Breast epithelium (tissue), 4 donors: ENCODE data around the gene GTF2H4. TPM values are rescaled to one million over a fixed set of nuclear protein-coding genes. Genes with fewer than 3 reads are reported as not detected.

Source experiments
- DNase-seq, 2 donors: peaks; one replicate each; pipeline ENCODE4 v3.0.0-alpha.2; 2019; ENCODE audit warnings: low spot score in 2 of 2
- H3K27ac ChIP-seq, 2 donors: fragments of 200-600 bp; sonication (generic) in 1 of 2; one replicate each; pipeline ENCODE4 v1.5.1; 2016 to 2019; ENCODE audit warnings: mild to moderate bottlenecking in 1 of 2
- H3K27me3 ChIP-seq, 2 donors: fragments of 200-600 bp; sonication (generic) in 1 of 2; one replicate each; pipeline versions ENCODE4 v1.5.1 to v1.6.0; 2017 to 2019; ENCODE audit warnings: control low read depth in 1 of 2, mild to moderate bottlenecking in 1 of 2
- H3K36me3 ChIP-seq: fragments of 200-600 bp; one replicate; pipeline ENCODE4 v1.5.1; 2019
- H3K4me1 ChIP-seq, 2 donors: fragments of 200-600 bp; sonication (generic); one replicate each; pipeline ENCODE4 v1.5.1; 2016 to 2019; ENCODE audit warnings: control low read depth in 1 of 2
- H3K4me3 ChIP-seq, 3 donors: fragments of 200-600 bp; sonication (generic); 1 replicate in 2 of 3; 2 replicates in 1 of 3; pipeline ENCODE4 v1.5.1; 2016 to 2019; ENCODE audit warnings: mild to moderate bottlenecking in 3 of 3, moderate library complexity in 2 of 3
- H3K9me3 ChIP-seq, 2 donors: fragments of 200-600 bp; sonication (generic) in 1 of 2; one replicate each; pipeline ENCODE4 v1.5.1; 2016 to 2019; ENCODE audit warnings: control low read depth in 1 of 2
- POLR2A ChIP-seq: fragments of 450-650 bp; IDR thresholded peaks from one replicate; pipeline ENCODE4 v1.6.1; 2016; ENCODE audit warnings: antibody characterized with exemption, mild to moderate bottlenecking, moderate library complexity
- POLR2AphosphoS5 ChIP-seq, 3 donors: sonication (generic); formaldehyde crosslinking; IDR thresholded peaks; one replicate each; pipeline ENCODE4 v1.6.1; 2017; ENCODE audit warnings: antibody characterized with exemption in 3 of 3
- intact Hi-C: fragments of 100-400 bp; cut with DNase I; formaldehyde crosslinking; loops from one replicate; pipeline ENCODE4 v1.15.1; 2023; ENCODE audit warnings: low total_unique reads
- total RNA-seq, 3 donors: library from RNA; depleted of rRNA; stranded (reverse); fragments of >200 nt; gene quantifications; one replicate each; pipeline ENCODE4 v1.1.0, GENCODE V29; 2016
- TF ChIP-seq, protein P1 (sequence below), 3 donors: fragments of 450-650 bp; IDR thresholded peaks; one replicate each; pipeline ENCODE4 v1.5.1; 2016 to 2017; ENCODE audit warnings: antibody characterized with exemption in 3 of 3, mild to moderate bottlenecking in 3 of 3, moderate library complexity in 3 of 3

Gene GTF2H4
- total RNA-seq, 3 donors from 2014 or later = 10.4 to 13.4 (median 11.1) TPM

DNA sequence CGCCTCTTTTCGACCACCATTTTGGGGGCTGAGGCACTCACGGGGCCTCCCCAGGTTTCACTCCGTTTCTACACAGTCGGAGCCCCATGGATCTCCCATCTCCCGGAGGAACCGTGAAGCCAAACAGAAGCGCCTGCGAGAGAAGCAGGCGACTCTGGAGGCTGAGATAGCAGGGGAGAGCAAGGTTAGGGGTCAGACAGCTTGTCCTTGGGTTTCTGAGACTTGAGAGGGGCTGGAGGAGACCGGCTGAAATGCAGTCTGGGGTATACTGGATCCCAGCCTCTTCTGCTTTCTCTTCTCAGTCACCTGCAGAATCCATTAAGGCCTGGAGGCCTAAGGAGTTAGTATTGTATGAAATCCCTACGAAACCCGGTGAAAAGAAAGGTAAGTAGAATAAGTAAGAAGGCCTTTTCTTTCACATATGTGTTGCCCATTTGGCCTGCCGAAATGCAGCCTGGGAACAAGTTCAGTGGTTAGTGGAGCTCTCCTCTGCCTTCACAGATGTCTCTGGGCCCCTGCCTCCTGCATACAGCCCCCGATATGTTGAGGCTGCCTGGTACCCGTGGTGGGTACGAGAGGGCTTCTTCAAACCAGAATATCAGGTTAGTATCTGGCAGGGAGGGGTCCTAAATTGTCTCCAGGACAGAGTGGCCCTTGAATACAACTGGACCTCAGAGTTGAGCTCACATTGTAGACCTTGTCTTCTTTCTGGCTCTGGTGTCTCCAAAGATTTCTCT, 7.0 kb downstream of the GTF2H4 start:
- Histone ChIP-seq H3K27ac (peak overlapping the region; percentile 93 to 96), H3K4me1 (peaks cover 3 to 12% of the 10 kb centered on the region in 2 donors), H3K9me3 (no peaks in the 10 kb centered on the region), H3K36me3 (no peaks in the 10 kb centered on the region), H3K27me3 (no peaks in the 10 kb centered on the region), H3K4me3 (peak overlapping the region; percentile 51 to 77 (median 66))
- no peak for DNase-seq
- TF ChIP-seq POLR2AphosphoS5 (IDR thresholded peaks at IDR 0.05) = no peak
- TF ChIP-seq POLR2A = no peak
- TF ChIP-seq, protein P1, sequence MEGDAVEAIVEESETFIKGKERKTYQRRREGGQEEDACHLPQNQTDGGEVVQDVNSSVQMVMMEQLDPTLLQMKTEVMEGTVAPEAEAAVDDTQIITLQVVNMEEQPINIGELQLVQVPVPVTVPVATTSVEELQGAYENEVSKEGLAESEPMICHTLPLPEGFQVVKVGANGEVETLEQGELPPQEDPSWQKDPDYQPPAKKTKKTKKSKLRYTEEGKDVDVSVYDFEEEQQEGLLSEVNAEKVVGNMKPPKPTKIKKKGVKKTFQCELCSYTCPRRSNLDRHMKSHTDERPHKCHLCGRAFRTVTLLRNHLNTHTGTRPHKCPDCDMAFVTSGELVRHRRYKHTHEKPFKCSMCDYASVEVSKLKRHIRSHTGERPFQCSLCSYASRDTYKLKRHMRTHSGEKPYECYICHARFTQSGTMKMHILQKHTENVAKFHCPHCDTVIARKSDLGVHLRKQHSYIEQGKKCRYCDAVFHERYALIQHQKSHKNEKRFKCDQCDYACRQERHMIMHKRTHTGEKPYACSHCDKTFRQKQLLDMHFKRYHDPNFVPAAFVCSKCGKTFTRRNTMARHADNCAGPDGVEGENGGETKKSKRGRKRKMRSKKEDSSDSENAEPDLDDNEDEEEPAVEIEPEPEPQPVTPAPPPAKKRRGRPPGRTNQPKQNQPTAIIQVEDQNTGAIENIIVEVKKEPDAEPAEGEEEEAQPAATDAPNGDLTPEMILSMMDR (IDR thresholded peaks at IDR 0.05) = no peak
- intact Hi-C loops = loop anchor here (10.0 kb wide), 1 partner anchor 160 kb away; no protein-coding TSS in a partner anchor

DNA sequence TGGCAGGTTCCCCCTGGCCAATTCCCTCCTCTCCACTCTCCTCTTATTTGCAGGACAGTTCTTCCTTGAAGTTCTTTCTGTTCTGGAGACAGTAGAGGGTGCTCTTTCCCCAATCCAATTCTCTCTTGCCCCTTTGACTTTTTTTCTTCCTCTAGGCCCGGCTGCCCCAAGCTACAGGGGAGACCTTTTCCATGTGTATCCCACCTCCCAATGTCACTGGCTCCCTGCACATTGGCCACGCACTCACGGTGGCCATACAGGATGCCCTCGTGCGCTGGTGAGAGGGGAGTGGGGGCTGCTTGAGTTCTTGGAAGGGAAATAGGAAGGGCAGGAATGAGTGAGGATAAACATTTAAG, 7.6 kb downstream of the GTF2H4 start:
- intact Hi-C loops = loop anchor here (10.0 kb wide), 1 partner anchor 159 kb away; no protein-coding TSS in a partner anchor
- no peak overlapping the region for H3K4me3 ChIP-seq
- H3K27ac ChIP-seq = peak overlapping the region; percentile 93 to 96
- no peak for DNase-seq
- no peak for TF ChIP-seq POLR2A
- TF ChIP-seq, protein P1 (IDR thresholded peaks at IDR 0.05) = peak; percentile 45 to 67 (median 53)
- peak in 1 of 3 donors; percentile 39 for TF ChIP-seq POLR2AphosphoS5 (IDR thresholded peaks at IDR 0.05)
- H3K27me3 ChIP-seq = no peaks in the 10 kb centered on the region
- H3K9me3 ChIP-seq = no peaks in the 10 kb centered on the region
- peaks cover 3 to 12% of the 10 kb centered on the region in 2 donors for H3K4me1 ChIP-seq
- no peaks in the 10 kb centered on the region for H3K36me3 ChIP-seq

DNA sequence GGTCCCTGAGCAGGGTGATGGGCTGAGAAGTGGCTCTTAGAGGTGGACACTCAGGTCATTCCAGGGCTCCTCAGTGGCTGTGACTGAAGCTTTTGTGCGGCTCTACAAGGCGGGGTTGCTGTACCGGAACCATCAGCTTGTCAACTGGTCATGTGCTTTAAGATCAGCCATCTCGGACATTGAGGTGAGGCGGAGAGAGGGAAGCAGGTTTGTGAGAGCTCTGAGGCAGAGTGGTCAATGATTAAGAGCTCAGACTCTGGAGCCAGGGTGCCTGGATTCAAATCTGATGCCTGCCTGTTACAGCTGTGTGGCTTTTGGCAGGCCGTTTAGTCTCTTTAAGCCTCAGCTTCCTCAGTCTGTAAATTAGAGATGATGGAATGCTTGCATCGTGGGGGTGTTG, 9.0 kb downstream of the GTF2H4 start:
- Histone ChIP-seq H3K27me3 (no peaks in the 10 kb centered on the region), H3K9me3 (no peaks in the 10 kb centered on the region), H3K36me3 (no peaks in the 10 kb centered on the region), H3K4me3 (no peak overlapping the region), H3K4me1 (peaks cover 3 to 12% of the 10 kb centered on the region in 2 donors), H3K27ac (no peak overlapping the region)
- DNase-seq = no peak
- intact Hi-C loops = loop anchor here (10.0 kb wide), 1 partner anchor 158 kb away; no protein-coding TSS in a partner anchor
- TF ChIP-seq POLR2AphosphoS5 (IDR thresholded peaks at IDR 0.05) (no peak), POLR2A (no peak)
- TF ChIP-seq, protein P1 (IDR thresholded peaks at IDR 0.05) = no peak

DNA sequence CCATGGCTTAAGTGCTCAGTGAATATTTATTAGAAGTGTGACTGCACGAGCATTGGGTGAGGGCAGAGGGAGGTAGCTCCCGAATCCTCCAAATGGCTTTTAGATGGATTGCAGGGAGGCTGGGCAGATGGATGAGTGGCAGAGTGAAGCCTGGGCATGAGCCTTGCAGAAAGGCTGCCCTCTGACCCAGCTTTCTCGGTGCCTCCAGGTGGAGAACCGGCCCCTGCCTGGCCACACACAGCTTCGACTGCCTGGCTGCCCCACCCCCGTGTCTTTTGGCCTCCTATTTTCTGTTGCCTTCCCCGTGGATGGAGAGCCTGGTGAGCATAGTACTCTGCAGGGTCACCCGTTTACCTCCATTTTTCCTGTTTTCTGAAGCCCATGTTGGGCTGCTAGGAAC, 9.5 kb downstream of the GTF2H4 start:
- no peak for TF ChIP-seq POLR2AphosphoS5 (IDR thresholded peaks at IDR 0.05)
- TF ChIP-seq, protein P1 (IDR thresholded peaks at IDR 0.05) = no peak
- TF ChIP-seq POLR2A = no peak
- intact Hi-C loops = loop anchor here (10.0 kb wide), 1 partner anchor 157 kb away; no protein-coding TSS in a partner anchor
- no peaks in the 10 kb centered on the region for H3K27me3 ChIP-seq
- H3K36me3 ChIP-seq = peaks cover 3% of the 10 kb centered on the region
- no peak overlapping the region for H3K4me3 ChIP-seq
- H3K27ac ChIP-seq = no peak overlapping the region
- DNase-seq = no peak
- peaks cover 3 to 12% of the 10 kb centered on the region in 2 donors for H3K4me1 ChIP-seq
- no peaks in the 10 kb centered on the region for H3K9me3 ChIP-seq

- peaks cover 0 to 12% of the 10 kb centered on the region in 2 donors for H3K4me1 ChIP-seq
- no peak overlapping the region for H3K4me3 ChIP-seq
- TF ChIP-seq, protein P1 (IDR thresholded peaks at IDR 0.05) = no peak
- TF ChIP-seq POLR2AphosphoS5 (IDR thresholded peaks at IDR 0.05) = no peak
- TF ChIP-seq POLR2A = no peak
- peaks cover 6% of the 10 kb centered on the region for H3K36me3 ChIP-seq
- H3K9me3 ChIP-seq = no peaks in the 10 kb centered on the region
- no peak for DNase-seq
- H3K27ac ChIP-seq = no peak overlapping the region
- intact Hi-C loops = loop anchor here (10.0 kb wide), 1 partner anchor 156 kb away; no protein-coding TSS in a partner anchor
- no peaks in the 10 kb centered on the region for H3K27me3 ChIP-seq
Observed at GRCh38 chr6:30918670-30919069, 10.7 kb downstream of the GTF2H4 start.
